ENCODE results near the gene KRI1.

KRI1 gene

GRCh38 chr19:10516671-10517286 is 49.0 kb downstream of the KRI1 start:
- DNase-seq = no peak

GRCh38 chr19:10516064-10516385 is 49.8 kb downstream of the KRI1 start:
- no peak for DNase-seq

GRCh38 chr19:10514211-10515145 is 51.3 kb downstream of the KRI1 start:
- DNase-seq = no peak

GRCh38 chr19:10513223-10513622 is 52.6 kb downstream of the KRI1 start:
- no peak for DNase-seq

- DNase-seq = peak; percentile 30
These were observed 55.5 kb downstream of the KRI1 start for GRCh38 chr19:10510301-10510802.

- DNase-seq = peak; percentile 46
These were observed 57.1 kb downstream of the KRI1 start for GRCh38 chr19:10508707-10509106.

- no peak for DNase-seq
These were observed 57.8 kb downstream of the KRI1 start for GRCh38 chr19:10508036-10508435.

GRCh38 chr19:10505583-10506229 is 60.1 kb downstream of the KRI1 start:
- DNase-seq = peak; percentile 31

Measured in NK-92 treated with Interleukin-12 subunit alpha and Interleukin-12 subunit beta, amount 100 ng/mL, for 24 hours (cell line).